B cell (primary cell): ENCODE results near the gene P2RX7.

Experiments
- CTCF ChIP-seq: fragments of 200-600 bp; IDR thresholded peaks from one replicate; pipeline ENCODE4 v1.8.0; 2022; ENCODE audit warnings: antibody characterized with exemption, mild to moderate bottlenecking
- EZH2 ChIP-seq: IDR thresholded peaks from 2 replicates; pipeline ENCODE4 v1.6.1; 2012; ENCODE audit warnings: borderline replicate concordance, low read depth, mild to moderate bottlenecking, moderate library complexity, low read length; ENCODE audit not compliant: insufficient read depth, poor library complexity, severe bottlenecking

- TF ChIP-seq CTCF (no peak), EZH2 (no peak)
These were observed 70.0 kb downstream of the P2RX7 start for GRCh38 chr12:121202407-121203355.
